Activated naive CD4-positive, alpha-beta T cell treated with anti-CD3 and anti-CD28 coated beads, Interleukin-2, amount 50 U/mL, for 24 hours (primary cell): Measurements from ENCODE around the gene GRID1.

ENCODE experiments used
- H3K27ac Mint-ChIP-seq: one replicate; pipeline ENCODE4 v1.8.0; 2021; ENCODE audit warnings: mild to moderate bottlenecking, mixed read lengths
- H3K27me3 Mint-ChIP-seq: one replicate; pipeline ENCODE4 v1.8.0; 2021; ENCODE audit warnings: mixed read lengths
- H3K36me3 Mint-ChIP-seq: one replicate; pipeline ENCODE4 v1.8.0; 2021; ENCODE audit warnings: mixed read lengths
- H3K4me1 Mint-ChIP-seq: one replicate; pipeline ENCODE4 v1.8.0; 2021; ENCODE audit warnings: mixed read lengths
- H3K4me3 Mint-ChIP-seq: one replicate; pipeline ENCODE4 v1.8.0; 2021; ENCODE audit warnings: mild to moderate bottlenecking, mixed read lengths
- H3K9me3 Mint-ChIP-seq: one replicate; pipeline ENCODE4 v1.8.0; 2021; ENCODE audit warnings: mixed read lengths

GRID1 gene

DNA sequence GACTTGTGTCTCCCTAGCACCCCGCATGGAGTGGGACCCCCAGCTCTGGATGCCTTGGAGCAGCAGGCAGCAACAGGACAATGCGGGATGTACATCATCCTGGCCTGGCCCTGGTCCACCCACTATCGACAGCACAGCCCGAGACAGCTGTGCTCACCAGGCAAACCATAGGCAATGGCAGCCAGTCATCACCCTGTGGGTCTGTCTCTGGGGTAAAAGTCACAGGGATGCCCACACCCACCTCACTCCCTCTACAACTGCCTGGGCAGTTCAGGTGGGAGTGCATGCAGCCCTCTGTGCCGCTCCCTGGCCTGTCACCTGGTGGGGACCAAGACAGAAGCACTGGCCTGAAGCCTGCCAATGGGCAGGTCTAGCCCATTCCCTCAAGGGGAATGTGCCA, 147.8 kb downstream of the GRID1 start:
- Mint-ChIP-seq H3K27ac (no peak overlapping the region), H3K27me3 (no peaks in the 10 kb centered on the region), H3K36me3 (no peaks in the 10 kb centered on the region), H3K9me3 (no peaks in the 10 kb centered on the region), H3K4me1 (no peaks in the 10 kb centered on the region), H3K4me3 (no peak overlapping the region)

DNA sequence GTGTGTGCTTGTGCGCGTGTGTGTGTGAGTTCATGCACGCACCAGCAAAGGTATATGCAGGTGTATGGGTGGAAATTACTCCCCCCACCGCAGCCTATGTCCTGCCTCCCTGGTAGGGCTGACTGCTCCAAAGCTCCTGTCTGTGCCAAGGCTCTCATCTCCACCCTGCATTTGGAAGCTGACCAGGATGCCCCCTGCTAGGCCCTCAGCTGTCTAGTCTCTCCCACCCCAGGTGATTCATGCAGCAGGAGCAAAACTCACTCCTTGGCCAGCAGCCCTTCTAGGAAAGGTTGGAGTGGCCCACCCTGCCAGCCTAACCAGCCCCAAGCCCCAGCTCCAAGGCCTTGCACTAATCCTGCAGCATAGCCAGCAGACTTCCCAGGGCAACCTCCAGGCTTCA, 148.4 kb downstream of the GRID1 start:
- Mint-ChIP-seq H3K36me3 (no peaks in the 10 kb centered on the region), H3K9me3 (no peaks in the 10 kb centered on the region), H3K4me1 (no peaks in the 10 kb centered on the region), H3K4me3 (no peak overlapping the region), H3K27ac (no peak overlapping the region), H3K27me3 (no peaks in the 10 kb centered on the region)

DNA sequence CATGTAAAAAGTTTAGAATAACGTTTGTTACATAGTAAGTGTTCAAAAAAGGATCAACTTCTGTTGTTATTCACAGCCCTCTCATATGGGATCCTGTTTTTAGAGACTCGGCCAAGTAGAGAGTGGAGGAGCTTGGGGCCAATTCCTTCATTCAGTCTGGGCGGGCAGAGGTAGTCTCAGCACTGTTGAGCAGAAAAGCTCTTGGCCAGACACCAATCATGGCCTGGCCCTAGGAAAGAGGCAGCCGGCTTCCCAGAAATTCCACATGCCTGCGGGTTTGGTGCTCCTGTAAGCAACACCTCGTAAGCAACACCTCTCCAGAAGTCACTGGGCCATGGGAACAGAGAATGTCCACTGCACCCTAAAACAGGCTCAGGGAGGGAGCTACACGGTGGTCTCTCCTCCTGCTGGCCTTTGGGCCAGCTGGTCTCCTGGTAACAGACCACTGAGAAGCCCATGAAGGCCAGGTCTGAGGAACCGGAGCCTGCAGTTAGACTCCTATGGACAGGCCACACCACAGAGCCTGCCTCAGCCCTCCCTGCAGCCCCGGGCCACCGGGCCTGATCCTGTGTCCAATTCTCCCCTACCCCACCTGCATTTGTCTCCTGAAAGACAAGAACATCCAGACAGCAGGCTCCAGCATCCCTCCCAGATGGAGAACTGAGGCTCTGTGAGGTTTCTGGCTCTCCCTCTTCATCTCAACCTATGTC, 149.1 kb downstream of the GRID1 start:
- no peak overlapping the region for H3K4me3 Mint-ChIP-seq
- H3K27ac Mint-ChIP-seq, result no peak overlapping the region
- no peaks in the 10 kb centered on the region for H3K4me1 Mint-ChIP-seq

DNA sequence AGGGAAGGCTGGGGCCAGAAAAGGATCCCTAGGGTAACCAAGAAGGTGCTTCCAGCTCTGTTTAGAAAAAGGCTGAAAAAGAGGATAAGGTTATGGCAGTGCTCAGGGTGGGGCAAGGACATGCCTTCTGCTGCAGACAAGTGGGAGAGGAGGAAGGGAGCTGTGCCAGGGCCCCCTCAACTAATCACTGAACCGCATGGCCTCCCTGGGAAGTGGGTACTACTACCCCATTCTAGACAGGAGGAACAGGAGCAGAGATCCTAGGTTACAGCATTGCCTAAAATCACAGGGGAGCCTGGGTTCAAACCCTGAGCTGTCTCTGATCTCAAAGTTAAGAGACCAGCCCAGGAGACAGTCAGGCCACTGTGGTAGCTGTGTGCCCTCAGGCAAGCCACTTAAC, 149.7 kb downstream of the GRID1 start:
- Mint-ChIP-seq H3K9me3 (no peaks in the 10 kb centered on the region), H3K27me3 (no peaks in the 10 kb centered on the region), H3K4me3 (no peak overlapping the region), H3K4me1 (no peaks in the 10 kb centered on the region), H3K27ac (no peak overlapping the region), H3K36me3 (no peaks in the 10 kb centered on the region)

More for the DNA sequence above, 149.1 kb downstream of the GRID1 start:
- Mint-ChIP-seq H3K27me3 (no peaks in the 10 kb centered on the region), H3K36me3 (no peaks in the 10 kb centered on the region), H3K9me3 (no peaks in the 10 kb centered on the region)

DNA sequence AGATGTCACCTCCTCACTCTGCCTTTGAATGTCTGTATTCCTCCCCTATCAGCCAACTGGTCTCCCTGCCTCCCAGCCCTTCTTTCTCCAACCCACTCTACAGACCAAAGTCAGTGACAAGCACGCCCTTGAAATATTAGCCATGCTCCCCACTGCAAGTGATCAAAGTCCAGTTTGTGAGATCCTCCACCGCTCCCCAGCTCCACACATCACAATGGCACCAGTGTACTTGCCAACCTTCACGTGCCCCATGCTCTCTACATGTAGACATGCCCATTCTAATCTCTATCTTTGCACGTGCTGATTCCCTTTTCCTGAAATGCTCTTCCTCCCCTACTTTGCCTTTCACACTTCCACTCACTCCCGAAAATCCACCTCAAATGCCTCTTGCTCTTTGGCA, 150.9 kb downstream of the GRID1 start:
- Mint-ChIP-seq H3K4me3 (no peak overlapping the region), H3K9me3 (no peaks in the 10 kb centered on the region), H3K27ac (no peak overlapping the region), H3K4me1 (no peaks in the 10 kb centered on the region), H3K27me3 (peaks cover 1% of the 10 kb centered on the region), H3K36me3 (no peaks in the 10 kb centered on the region)

DNA sequence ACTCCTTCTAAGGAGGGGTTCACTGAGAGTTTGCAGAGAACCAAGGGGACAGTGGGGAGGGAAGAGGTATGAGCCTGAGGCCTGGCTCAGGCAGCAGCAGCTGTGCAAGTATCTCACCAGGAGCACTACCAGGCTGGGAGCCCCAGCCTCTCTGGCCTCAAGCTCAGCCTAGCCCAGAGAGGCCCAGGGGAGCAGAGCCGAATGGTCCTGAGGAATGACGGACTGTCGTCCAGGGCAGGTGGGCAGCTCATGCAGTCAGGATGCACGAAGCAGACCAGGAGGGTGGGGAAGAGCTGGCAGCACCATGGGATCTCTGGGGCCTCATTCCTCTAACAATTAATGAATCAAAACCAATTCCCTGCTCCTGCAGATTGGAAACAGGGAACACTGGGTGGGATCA, 151.5 kb downstream of the GRID1 start:
- no peaks in the 10 kb centered on the region for H3K9me3 Mint-ChIP-seq
- H3K36me3 Mint-ChIP-seq, result no peaks in the 10 kb centered on the region
- no peak overlapping the region for H3K4me3 Mint-ChIP-seq
- peaks cover 1% of the 10 kb centered on the region for H3K27me3 Mint-ChIP-seq
- H3K4me1 Mint-ChIP-seq, result no peaks in the 10 kb centered on the region
- no peak overlapping the region for H3K27ac Mint-ChIP-seq

DNA sequence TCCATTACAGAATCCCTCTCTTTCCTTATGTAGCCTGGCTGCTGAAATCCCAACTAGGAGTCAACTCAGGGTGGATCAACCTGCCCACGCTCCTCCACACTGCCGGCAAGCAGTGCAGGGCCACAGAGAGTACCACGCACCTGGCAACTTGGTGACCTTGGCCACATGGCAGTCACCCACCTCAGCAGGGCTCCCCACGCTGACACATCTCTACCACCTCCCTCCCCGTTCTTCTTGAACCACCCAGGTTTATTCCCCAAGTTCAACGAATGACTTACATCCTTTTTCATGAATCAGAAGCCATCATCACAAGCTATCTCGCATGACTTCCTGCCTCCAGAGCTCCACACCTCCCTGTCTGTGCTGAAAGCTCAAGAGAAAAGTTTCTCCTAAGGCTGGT, 153.4 kb downstream of the GRID1 start:
- no peak overlapping the region for H3K4me3 Mint-ChIP-seq
- no peaks in the 10 kb centered on the region for H3K36me3 Mint-ChIP-seq
- no peak overlapping the region for H3K27ac Mint-ChIP-seq
- H3K27me3 Mint-ChIP-seq, result peaks cover 1% of the 10 kb centered on the region
- no peaks in the 10 kb centered on the region for H3K9me3 Mint-ChIP-seq
- no peaks in the 10 kb centered on the region for H3K4me1 Mint-ChIP-seq

DNA sequence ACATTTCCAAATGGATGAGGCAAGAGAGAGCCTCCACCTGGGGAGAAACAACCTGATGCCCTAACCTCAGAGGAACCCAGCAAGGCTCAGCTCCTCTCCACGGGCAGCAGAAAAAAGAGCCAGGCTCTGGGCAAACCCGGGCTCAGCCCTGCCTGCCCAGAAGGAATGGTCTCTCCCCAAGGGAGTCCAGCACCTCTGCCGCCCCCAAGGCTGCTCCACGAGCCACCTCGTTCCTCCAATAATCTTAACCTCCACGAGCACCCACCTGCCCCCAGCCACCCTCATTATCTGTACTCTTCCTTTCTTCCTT, 154.2 kb downstream of the GRID1 start:
- Mint-ChIP-seq H3K36me3 (no peaks in the 10 kb centered on the region), H3K27me3 (peaks cover 1% of the 10 kb centered on the region), H3K27ac (no peak overlapping the region), H3K4me1 (no peaks in the 10 kb centered on the region), H3K9me3 (no peaks in the 10 kb centered on the region), H3K4me3 (no peak overlapping the region)

DNA sequence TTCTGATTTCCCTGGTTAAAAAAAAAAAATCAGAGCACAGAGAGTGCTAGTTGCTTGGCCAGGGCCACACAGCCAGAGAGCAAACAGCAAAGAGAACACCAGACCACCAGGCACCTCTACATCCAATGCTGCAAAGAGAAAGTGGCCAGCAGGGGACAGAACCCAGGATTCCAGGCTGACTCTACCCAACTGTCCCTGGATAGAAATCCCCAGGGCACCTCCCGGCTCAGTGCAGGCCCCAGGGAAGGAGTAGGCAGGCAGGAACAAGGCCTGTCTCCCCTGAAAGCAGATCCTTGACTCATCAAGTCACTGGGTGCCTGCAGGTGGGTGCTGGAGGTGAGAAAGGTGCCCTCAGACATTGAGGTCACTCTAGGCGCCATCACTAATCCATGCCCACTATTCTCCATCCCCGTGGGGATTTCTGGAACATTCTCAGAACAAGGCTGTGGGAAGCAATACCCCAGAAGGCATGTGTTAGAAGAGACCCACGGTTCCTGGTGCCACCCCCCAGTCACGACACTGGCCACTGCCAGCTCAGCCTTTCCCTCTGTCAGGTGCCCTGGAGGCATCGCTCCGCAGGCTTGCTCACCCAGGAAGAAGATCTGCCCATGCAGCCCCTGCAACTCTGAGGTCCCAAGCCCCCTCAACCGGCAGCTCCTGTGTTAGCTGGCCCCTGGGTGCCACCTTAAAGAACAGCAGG, 154.8 kb downstream of the GRID1 start:
- no peaks in the 10 kb centered on the region for H3K36me3 Mint-ChIP-seq
- H3K27ac Mint-ChIP-seq, result no peak overlapping the region
- no peak overlapping the region for H3K4me3 Mint-ChIP-seq
- H3K27me3 Mint-ChIP-seq, result peaks cover 1% of the 10 kb centered on the region
- H3K4me1 Mint-ChIP-seq, result no peaks in the 10 kb centered on the region
- no peaks in the 10 kb centered on the region for H3K9me3 Mint-ChIP-seq

DNA sequence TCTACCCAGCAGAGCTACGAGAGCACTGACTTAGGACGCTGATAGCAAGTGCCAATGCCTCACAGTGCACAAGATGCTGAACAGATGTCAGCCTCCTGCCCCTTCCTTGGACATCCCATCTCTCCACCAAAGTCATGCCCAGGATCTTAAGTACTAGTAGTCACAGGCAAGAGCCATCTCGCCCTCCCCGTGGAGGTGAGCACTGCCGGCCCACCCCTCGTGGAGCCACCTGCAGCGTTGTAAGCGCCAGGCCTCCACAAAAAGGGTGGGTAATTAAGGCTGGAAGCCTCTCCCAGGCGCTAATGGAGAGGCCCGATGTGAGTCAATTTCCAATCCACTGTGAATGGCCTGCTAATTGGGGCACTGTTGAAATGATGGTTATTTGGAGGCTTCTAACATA, 156.2 kb downstream of the GRID1 start:
- peaks cover 1% of the 10 kb centered on the region for H3K27me3 Mint-ChIP-seq
- H3K36me3 Mint-ChIP-seq, result no peaks in the 10 kb centered on the region
- no peak overlapping the region for H3K4me3 Mint-ChIP-seq
- H3K27ac Mint-ChIP-seq, result no peak overlapping the region
- no peaks in the 10 kb centered on the region for H3K9me3 Mint-ChIP-seq
- H3K4me1 Mint-ChIP-seq, result no peaks in the 10 kb centered on the region

DNA sequence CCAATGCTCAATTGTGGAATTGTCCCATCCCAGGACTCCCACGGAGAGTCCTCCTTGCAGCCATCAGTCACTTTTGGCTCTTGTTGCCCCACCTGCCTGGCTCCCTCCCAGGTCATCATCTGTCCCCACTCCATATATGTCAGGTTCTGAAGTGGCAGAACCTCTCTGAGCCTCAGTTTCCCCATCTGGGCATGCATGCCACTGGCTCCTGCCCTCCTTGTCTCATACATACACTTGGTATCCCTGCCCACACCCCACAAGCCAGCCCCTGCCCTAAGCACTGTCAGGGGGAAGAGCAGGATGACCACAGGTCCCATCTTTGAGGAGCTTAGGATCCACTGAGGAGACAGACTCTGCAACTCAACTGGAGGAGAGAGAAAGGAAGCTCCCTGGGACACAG, 156.9 kb downstream of the GRID1 start:
- Mint-ChIP-seq H3K27ac (no peak overlapping the region), H3K9me3 (no peaks in the 10 kb centered on the region), H3K36me3 (no peaks in the 10 kb centered on the region), H3K4me1 (no peaks in the 10 kb centered on the region), H3K27me3 (peaks cover 1% of the 10 kb centered on the region), H3K4me3 (no peak overlapping the region)

DNA sequence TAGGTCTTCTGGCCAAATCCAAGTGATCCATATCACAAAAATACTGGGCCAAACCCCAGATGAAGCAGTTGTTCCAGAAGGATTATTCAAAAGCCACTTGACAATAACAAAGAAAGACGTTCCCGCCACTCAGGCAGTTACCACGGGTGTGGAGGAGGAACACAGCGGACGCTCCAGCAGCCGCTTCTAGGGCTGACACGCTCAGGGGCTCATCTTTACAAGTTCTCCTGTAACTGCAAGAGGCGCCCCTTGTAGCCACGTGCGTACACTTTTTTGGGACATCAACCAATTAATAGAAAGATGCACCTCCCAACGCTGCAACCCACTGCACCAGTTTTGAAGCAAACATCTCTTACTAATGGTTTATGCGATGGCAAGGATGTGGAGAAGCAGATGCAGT, 159.4 kb downstream of the GRID1 start:
- H3K4me3 Mint-ChIP-seq, result no peak overlapping the region
- H3K27ac Mint-ChIP-seq, result no peak overlapping the region
- H3K27me3 Mint-ChIP-seq, result peaks cover 1% of the 10 kb centered on the region
- no peaks in the 10 kb centered on the region for H3K4me1 Mint-ChIP-seq
- no peaks in the 10 kb centered on the region for H3K36me3 Mint-ChIP-seq
- H3K9me3 Mint-ChIP-seq, result no peaks in the 10 kb centered on the region

DNA sequence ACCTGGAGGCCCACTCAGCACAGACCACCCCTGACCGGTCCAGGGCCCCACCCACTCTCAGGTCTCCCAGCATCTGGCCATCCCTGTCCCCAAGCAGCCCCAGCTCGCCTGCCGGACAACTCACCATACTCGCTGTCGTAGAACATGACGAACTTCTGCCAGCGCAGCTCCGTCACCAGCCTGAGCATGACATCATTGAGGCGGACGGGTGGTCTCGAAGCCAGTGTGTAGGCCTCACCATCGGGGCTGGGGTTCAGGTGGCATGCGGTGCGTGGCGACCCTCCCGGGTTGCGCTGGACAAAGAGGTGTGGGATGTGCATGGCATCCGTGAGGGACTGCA, 160.4 kb downstream of the GRID1 start:
- Mint-ChIP-seq H3K27ac (no peak overlapping the region), H3K36me3 (no peaks in the 10 kb centered on the region), H3K4me3 (no peak overlapping the region), H3K27me3 (peaks cover 1% of the 10 kb centered on the region), H3K4me1 (no peaks in the 10 kb centered on the region), H3K9me3 (no peaks in the 10 kb centered on the region)

DNA sequence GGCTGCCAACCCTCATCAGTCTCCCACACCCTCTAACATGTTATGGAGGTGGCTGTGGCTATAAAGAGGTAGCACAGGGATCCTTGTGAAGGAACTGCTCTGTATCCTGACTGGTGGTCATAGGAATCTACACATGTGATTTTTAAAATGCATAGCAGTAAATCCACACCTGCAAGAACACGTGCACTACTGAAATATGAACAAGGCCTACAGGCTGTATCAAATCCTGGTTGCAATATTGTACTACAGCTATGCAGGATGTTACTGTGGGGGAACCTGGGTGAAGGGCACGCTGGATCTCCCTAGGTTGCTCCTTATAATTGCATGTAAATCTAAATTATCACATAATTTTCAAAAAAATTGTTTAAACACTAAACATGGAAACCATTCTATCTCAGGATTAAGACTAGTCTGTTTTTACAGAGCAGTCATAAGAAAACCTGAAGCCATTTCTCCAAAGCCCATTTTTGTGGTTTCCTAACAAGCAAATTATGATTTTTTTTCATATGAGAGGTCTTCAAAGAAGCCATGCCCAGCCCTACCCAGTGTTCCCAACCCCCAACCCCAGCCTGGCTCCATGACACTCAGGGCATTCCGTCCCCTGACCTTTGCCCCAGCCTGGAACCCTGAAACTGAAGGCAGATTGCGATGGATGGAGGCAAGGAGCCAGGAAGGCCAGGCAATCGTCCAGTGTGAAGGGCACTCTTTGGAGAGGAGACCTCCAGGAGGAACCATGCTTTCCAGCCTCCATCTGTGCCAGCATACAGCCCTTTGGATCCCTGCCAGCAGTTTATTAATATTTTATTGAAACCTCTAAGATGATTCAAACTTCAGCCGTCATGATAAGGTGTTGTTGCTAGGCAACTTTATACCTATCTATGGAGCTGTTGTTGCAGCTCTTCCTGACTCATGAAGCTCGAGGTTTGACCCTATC, 161.0 kb downstream of the GRID1 start:
- no peaks in the 10 kb centered on the region for H3K36me3 Mint-ChIP-seq
- H3K27me3 Mint-ChIP-seq, result no peaks in the 10 kb centered on the region
- H3K9me3 Mint-ChIP-seq, result no peaks in the 10 kb centered on the region
- no peak overlapping the region for H3K27ac Mint-ChIP-seq
- H3K4me3 Mint-ChIP-seq, result no peak overlapping the region
- no peaks in the 10 kb centered on the region for H3K4me1 Mint-ChIP-seq

DNA sequence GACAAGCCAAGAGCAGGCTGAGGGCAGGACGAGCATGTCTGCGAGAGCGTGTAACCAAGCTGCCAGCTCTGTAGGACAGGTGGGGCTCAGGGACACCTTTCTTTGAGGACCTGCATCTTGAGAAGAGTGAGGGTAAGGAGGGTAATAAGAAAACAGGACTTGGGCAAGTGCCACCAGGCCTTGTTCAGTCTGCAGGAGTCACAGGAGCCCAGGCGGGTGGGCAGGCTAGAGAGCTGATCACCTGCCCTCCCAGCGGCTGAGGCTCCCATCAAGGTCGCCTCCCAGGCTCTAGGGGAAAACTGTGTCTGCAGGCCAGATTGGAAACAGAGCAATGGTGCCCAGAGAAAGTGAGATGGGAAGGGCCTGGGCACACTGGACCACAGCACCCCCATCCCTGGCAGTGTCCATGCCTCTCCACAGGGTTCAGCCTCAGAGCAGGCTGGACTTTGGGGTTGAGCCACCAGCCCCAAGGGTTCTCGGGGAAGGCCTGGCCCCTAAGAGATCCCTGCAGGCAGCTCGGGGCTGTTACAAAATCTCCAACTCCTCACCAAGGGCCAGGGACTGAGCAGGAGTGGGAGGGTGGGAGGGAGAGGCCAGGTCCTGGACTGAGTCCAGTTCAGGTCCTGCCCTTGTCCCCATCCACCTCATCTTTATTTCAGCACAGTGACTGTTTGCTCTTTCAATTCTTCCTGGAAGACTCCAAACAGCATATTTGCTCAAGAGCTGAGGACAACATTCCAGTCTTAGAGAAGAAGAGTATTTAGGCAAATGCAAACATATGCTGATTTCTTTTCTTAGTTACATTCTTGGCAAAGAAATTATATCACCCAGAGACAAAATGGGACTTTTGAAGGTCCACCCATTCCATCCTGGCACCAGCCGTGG, 161.9 kb downstream of the GRID1 start:
- no peak overlapping the region for H3K27ac Mint-ChIP-seq
- H3K4me3 Mint-ChIP-seq, result no peak overlapping the region
- H3K36me3 Mint-ChIP-seq, result no peaks in the 10 kb centered on the region
- H3K27me3 Mint-ChIP-seq, result peaks cover 2% of the 10 kb centered on the region
- H3K9me3 Mint-ChIP-seq, result no peaks in the 10 kb centered on the region
- no peaks in the 10 kb centered on the region for H3K4me1 Mint-ChIP-seq
